G401 (cell line): ENCODE results near the gene ARF4. TPM values are rescaled to one million over a fixed set of nuclear protein-coding genes. Genes with fewer than 3 reads are reported as not detected.

ENCODE experiments used
- total RNA-seq: library from RNA; depleted of rRNA; stranded (reverse); fragments of >200 nt; shearing (Covaris generic); gene quantifications from 2 replicates; pipeline ENCODE4 v1.2.3, GENCODE V29; 2014; rRNA removed

ARF4 gene
- total RNA-seq, 1 experiment from 2014 or later: 106 TPM

Other genes with a start within 250 kb of the ARF4 start
- gene DNAH12, start 53.0 kb downstream of the ARF4 start, total RNA-seq: not detected in 2 replicates
- 16.7 and 18.4 TPM in 2 replicates for gene PDE12, start 41.1 kb downstream of the ARF4 start, total RNA-seq
- 26.8 and 39.9 TPM in 2 replicates for gene DENND6A, start 95.7 kb upstream of the ARF4 start, total RNA-seq
- 54.7 and 78.9 TPM in 2 replicates for gene SLMAP, start 159.0 kb upstream of the ARF4 start, total RNA-seq